ENCODE results near the gene SCNN1A. TPM values are rescaled to one million over a fixed set of nuclear protein-coding genes. Genes with fewer than 3 reads are reported as not detected.
"Not testable (repeated sequence)": the region's sequence is repeated elsewhere in the genome, so short reads cannot be mapped to it uniquely, and the experiment has no call there.

Gene SCNN1A
- total and polyA plus RNA-seq, 8 donors, result 2.3 to 212 (median 3.5) TPM

DNA sequence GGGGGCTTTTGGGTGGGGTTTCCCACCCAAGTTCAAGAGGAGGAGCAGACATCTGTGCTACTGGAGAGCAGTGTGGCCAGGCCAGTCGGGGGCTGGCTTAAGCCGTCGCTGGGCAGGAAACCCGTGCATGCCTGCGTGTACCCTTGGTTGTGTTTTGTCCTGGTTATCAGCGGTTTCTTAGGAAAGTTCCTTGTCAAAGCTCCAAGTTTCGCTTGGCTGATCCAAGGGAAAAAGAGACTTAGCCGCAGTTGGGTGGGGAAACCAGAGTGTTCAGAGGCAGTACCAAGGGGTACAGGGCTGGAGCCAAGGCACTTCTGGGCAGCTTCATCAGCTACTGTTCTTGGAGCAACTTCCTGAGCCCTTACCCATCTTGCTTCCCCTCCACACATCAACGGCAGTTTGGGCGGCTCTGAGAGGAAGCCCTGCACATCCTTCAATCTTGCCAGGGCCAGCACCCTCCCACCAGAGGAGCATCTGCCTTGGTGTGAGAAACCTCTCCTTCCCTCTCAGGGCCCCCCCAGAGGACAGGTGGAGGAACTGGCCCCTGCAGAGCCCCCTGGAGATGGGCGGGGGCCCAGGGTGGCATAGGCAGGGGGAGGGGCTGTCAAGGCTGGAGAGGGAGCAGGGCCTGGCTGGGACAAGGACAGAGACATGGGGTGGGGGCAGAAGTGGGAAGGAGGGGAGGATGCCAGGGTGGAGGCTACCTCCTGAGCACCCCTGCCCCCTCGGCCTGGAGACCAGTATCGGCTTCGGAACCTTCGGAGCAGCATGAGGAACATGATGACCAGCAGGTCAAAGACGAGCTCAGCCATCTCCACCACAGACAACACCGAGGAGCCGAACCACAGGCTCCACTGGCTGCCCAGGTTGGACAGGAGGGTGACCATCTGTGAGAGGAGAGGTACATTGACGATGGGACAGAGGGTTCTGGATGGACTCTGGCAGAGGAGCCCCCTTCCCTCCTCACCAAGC, 27.7 kb downstream of the SCNN1A start:
- intact Hi-C loops (cut with DNase I), result no loop called here
- Histone ChIP-seq H3K27me3 (no peaks in the 10 kb centered on the region), H3K4me3 (no peak overlapping the region), H3K36me3 (no peaks in the 10 kb centered on the region), H3K9me3 (no peaks in the 10 kb centered on the region), H3K4me1 (peaks cover 12 to 76% of the 10 kb centered on the region in 2 donors), H3K27ac (peak overlapping the region; percentile 65 to 88)
- TF ChIP-seq CTCF (IDR thresholded peaks at IDR 0.05), result no peak
- DNase-seq (peak in 2 of 4 donors; percentile 80 to 90), ATAC-seq (peak; percentile 51)

DNA sequence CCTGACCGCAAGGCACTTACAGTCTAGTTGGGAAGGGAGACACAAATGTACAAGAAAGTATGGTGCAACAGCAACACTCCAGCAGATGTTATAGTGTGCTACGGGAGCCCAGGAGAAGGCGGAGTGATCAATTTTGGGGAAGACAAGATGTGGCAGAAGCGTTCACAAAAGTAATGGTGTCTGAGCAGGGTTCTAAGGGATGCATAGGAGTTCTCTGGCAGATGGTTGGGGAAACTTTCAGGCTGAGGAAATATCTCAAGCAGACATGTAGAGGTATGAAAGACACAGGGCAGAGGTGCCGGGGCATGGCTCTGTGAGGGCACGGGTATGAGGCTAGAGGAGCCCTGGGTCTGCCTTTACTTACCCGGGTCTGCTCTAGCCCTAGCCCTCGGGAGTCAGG, 28.4 kb downstream of the SCNN1A start:
- intact Hi-C loops (cut with DNase I), result no loop called here
- no peak for ATAC-seq
- peaks cover 18 to 76% of the 10 kb centered on the region in 2 donors for H3K4me1 ChIP-seq
- H3K27me3 ChIP-seq, result no peaks in the 10 kb centered on the region
- peak overlapping the region; percentile 65 to 88 for H3K27ac ChIP-seq
- H3K4me3 ChIP-seq, result no peak overlapping the region
- DNase-seq, result no peak
- TF ChIP-seq CTCF (IDR thresholded peaks at IDR 0.05), result no peak
- H3K9me3 ChIP-seq, result no peaks in the 10 kb centered on the region
- H3K36me3 ChIP-seq, result no peaks in the 10 kb centered on the region

DNA sequence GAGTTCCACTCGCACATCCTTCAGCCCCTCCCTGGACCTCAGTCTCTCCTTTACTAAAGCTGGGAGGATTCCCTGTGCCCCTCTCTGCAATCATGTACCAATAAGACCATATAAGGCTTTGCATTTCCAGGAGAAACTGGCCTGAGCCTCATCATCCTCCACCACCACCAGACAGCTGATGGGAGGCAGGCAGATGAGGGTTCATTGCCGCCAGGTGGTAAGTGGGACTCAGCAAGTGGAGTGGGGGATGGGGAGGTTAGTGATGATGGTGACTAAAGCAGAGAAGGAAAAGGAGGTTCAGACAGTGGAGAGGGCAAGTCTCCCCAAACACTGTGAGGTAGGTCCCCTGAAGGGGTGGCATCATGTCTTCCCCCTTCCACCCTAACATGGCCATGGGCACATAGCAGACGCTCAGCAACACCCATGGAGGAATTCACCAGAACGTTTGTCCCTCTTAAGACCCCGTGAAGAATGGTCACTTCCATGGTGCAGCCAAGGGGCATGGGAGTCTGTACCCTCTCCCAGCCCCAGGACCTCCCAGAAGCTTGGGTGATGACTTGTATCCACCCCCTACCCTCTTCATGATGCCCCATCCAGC, 29.0 kb downstream of the SCNN1A start:
- TF ChIP-seq CTCF (IDR thresholded peaks at IDR 0.05), result no peak
- ATAC-seq (no peak), DNase-seq (no peak)
- Histone ChIP-seq H3K9me3 (no peaks in the 10 kb centered on the region), H3K4me1 (peaks cover 18 to 70% of the 10 kb centered on the region in 2 donors), H3K27me3 (no peaks in the 10 kb centered on the region), H3K36me3 (no peaks in the 10 kb centered on the region), H3K27ac (peak overlapping the region; percentile 23 to 88), H3K4me3 (no peak overlapping the region)
- intact Hi-C loops (cut with DNase I), result no loop called here

DNA sequence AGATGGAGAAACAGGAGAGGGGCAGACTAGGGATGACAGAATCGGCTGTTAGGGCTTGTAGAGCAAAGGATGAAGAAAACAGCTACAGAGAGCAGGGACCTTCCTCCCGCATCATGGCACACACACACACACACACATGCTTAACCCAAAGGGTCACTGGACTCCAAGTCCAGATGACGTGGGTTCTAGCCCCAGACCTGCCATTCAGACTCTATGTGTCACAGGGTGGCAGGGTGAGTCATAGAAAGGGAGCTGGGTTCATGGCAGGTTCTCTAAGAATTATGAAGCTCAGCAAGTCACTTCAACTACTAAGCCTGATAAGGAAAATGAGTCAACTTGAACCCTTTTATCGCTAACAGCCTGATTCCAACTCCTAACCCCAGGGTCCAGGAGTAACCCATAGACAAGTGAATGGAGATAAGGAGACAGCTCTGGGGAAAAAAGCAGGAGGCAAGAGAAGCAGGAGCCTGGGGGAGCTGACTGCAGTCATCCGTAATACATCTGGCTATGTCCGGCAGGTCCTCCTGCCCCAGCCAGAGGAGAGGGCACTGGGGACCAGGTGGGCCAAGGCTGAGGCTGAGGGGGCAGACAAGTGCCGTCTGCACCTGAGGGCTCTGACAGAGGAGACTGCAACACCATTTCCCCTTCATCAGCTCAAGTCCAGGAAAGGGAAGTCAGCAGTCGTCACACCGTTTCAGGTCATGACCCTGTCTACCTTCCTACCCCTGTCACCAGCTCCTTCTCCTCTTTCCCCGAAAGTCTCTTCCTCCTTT, 29.9 kb downstream of the SCNN1A start:
- no peaks in the 10 kb centered on the region for H3K36me3 ChIP-seq
- ATAC-seq (peak; percentile 27), DNase-seq (peak in 1 of 4 donors; percentile 73)
- intact Hi-C loops (cut with DNase I), result no loop called here
- no peak for TF ChIP-seq CTCF (IDR thresholded peaks at IDR 0.05)
- peaks cover 18 to 67% of the 10 kb centered on the region in 2 donors for H3K4me1 ChIP-seq
- no peak overlapping the region for H3K4me3 ChIP-seq
- H3K27ac ChIP-seq, result peak overlapping the region in 1 of 2 donors; percentile 88
- no peaks in the 10 kb centered on the region for H3K27me3 ChIP-seq
- H3K9me3 ChIP-seq, result no peaks in the 10 kb centered on the region

DNA sequence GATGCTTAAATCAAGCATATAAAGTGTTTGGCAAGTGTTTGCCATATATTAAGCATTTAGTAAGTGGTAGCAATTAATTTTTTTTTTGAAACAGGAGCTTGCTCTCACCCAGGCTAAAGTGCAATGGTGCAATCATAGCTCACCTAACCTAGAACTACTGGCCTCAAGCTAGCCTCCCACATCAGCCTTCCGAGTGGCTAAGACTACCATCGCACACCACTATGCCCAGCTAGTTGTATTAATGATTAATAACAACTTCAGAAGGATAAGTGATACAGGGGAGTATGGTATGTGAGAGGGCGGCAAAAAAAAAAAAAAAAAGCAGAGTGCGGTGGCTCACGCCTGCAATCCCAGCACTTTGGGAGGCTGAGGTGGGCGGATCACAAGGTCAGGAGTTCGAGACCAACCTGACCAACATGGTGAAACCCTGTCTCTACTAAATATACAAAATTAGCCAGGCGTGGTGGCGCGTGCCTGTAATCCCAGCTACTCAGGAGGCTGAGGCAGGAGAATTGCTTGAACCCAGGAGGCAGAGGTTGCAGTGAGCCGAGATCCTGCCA, 31.2 kb downstream of the SCNN1A start:
- peaks cover 22 to 70% of the 10 kb centered on the region in 2 donors for H3K4me1 ChIP-seq
- intact Hi-C loops (cut with DNase I); ATAC-seq: not testable (repeated sequence)

More for the DNA sequence above, 31.2 kb downstream of the SCNN1A start:
- H3K27ac ChIP-seq, result peak overlapping the region in 1 of 2 donors; percentile 97
- H3K4me3 ChIP-seq, H3K27me3 ChIP-seq, H3K36me3 ChIP-seq, DNase-seq, H3K9me3 ChIP-seq: not testable (repeated sequence)
